OCI-LY7 (cell line): ENCODE data around the gene MACROD2. TPM values are rescaled to one million over a fixed set of nuclear protein-coding genes. Genes with fewer than 3 reads are reported as not detected.

Source experiments
- BruUV-seq: library from RNA; stranded (reverse); fragments of 400-500 nt; replicated peaks from 2 replicates; lab custom pipeline; 2021; lab: Mats Ljungman, UMichigan
- CTCF ChIA-PET: fragments of 300-600 bp; sonication (Branson Sonifier 250); formaldehyde crosslinking; loops from one replicate; lab custom pipeline; 2022; ENCODE audit warnings: antibody characterized with exemption; ENCODE audit not compliant: unreplicated experiment; lab: Charles Lee
- POLR2A ChIA-PET: fragments of 300-600 bp; sonication (Branson Sonifier 250); formaldehyde crosslinking; loops from one replicate; lab custom pipeline; 2022; ENCODE audit warnings: antibody characterized with exemption; lab: Charles Lee
- DNase-seq: peaks from one replicate; pipeline ENCODE4 v3.0.0-alpha.2; 2015; ENCODE audit warnings: low spot score
- H2AFZ ChIP-seq: fragments of 200-600 bp; sonication (generic), shearing (Covaris generic); 2 replicates; pipeline ENCODE4 v1.6.1; 2014; ENCODE audit warnings: mild to moderate bottlenecking, antibody characterized with exemption, low read length, moderate library complexity
- H3K27ac ChIP-seq: fragments of 200-600 bp; sonication (generic); 2 replicates; pipeline ENCODE4 v1.5.1; 2014; ENCODE audit warnings: mixed run types, low read depth, mild to moderate bottlenecking, moderate library complexity, low read length, inconsistent platforms; ENCODE audit not compliant: poor library complexity, severe bottlenecking
- H3K36me3 ChIP-seq: fragments of 200-600 bp; sonication (generic); 2 replicates; pipeline ENCODE4 v1.6.1; 2014; ENCODE audit warnings: mild to moderate bottlenecking, antibody characterized with exemption, low read length, moderate library complexity, mixed read lengths; ENCODE audit not compliant: insufficient read depth
- H3K4me1 ChIP-seq: fragments of 200-600 bp; sonication (generic); 2 replicates; pipeline ENCODE4 v1.5.1; 2014; ENCODE audit warnings: mild to moderate bottlenecking, low read length; ENCODE audit not compliant: insufficient read depth, poor library complexity, severe bottlenecking
- H3K4me2 ChIP-seq: fragments of 200-600 bp; sonication (generic); 2 replicates; pipeline ENCODE4 v1.6.1; 2014; ENCODE audit warnings: mild to moderate bottlenecking, low read length
- H3K4me3 ChIP-seq: fragments of 200-600 bp; sonication (generic); 2 replicates; pipeline ENCODE4 v1.5.1; 2014; ENCODE audit warnings: mild to moderate bottlenecking, low read depth, low read length; ENCODE audit not compliant: poor library complexity, severe bottlenecking
- H3K79me2 ChIP-seq: fragments of 200-600 bp; sonication (generic); 2 replicates; pipeline ENCODE4 v1.6.1; 2016; ENCODE audit warnings: low read depth, mild to moderate bottlenecking, low read length, moderate library complexity, mixed read lengths; ENCODE audit not compliant: insufficient read depth
- H3K9me2 ChIP-seq: fragments of 200-600 bp; sonication (generic); 2 replicates; pipeline ENCODE4 v1.6.1; 2016; ENCODE audit warnings: mild to moderate bottlenecking, low read length, mixed read lengths; ENCODE audit not compliant: insufficient read depth
- H3K9me3 ChIP-seq: fragments of 200-600 bp; sonication (generic); 2 replicates; pipeline ENCODE4 v1.6.1; 2014; ENCODE audit warnings: mild to moderate bottlenecking, mixed run types, low read length, mixed read lengths
- H4K20me1 ChIP-seq: fragments of 200-600 bp; sonication (generic); 2 replicates; pipeline ENCODE4 v1.6.1; 2014; ENCODE audit warnings: mild to moderate bottlenecking, antibody characterized with exemption, low read length, moderate library complexity, mixed read lengths; ENCODE audit not compliant: insufficient read depth
- CTCF ChIP-seq: fragments of 200-600 bp; sonication (generic); conservative IDR thresholded peaks from 2 replicates; pipeline ENCODE4 v1.5.1; 2014; ENCODE audit warnings: mild to moderate bottlenecking, antibody characterized with exemption, low read length, moderate library complexity, mixed read lengths
- EZH2phosphoT487 ChIP-seq: fragments of 200-600 bp; sonication (generic); IDR thresholded peaks from 2 replicates; pipeline ENCODE4 v1.6.1; 2018; ENCODE audit warnings: low read depth, borderline replicate concordance, mild to moderate bottlenecking, mixed run types, antibody characterized with exemption, low read length, moderate library complexity, mixed read lengths
- intact Hi-C: fragments of 100-400 bp; cut with micrococcal nuclease; formaldehyde crosslinking; loops from one replicate; pipeline ENCODE4 v1.10.0; 2022; ENCODE audit not compliant: unreplicated experiment
- total RNA-seq, 2 experiments: library from RNA; depleted of rRNA in 1 of 2; stranded (reverse); fragments of >200 nt in 1 of 2; shearing (Covaris generic) in 1 of 2; gene quantifications; 2 replicates each; pipeline ENCODE4 v1.2.3, GENCODE V29; 2014 to 2022

Gene MACROD2
- total RNA-seq, 2 experiments from 2014 or later, result 0.09 to 4.5 TPM

- Histone ChIP-seq H3K4me3 (no peak overlapping the region), H3K9me3 (0 out of 2 replicates have a peak, but pooled peaks cover 3% of the 10 kb centered on the region), H4K20me1 (no peaks in the 10 kb centered on the region), H3K9me2 (no peaks in the 10 kb centered on the region), H3K79me2 (no peaks in the 10 kb centered on the region), H3K4me2 (no peak overlapping the region), H2AFZ (no peak overlapping the region), H3K4me1 (no peaks in the 10 kb centered on the region), H3K36me3 (no peaks in the 10 kb centered on the region), H3K27ac (no peak overlapping the region)
- ChIA-PET POLR2A (interaction anchor here (0.6 kb wide), 1 partner anchor 61 kb away, joined by 3 read pairs; no protein-coding TSS in a partner anchor), CTCF (no interaction called here)
- intact Hi-C loops, result no loop called here
- TF ChIP-seq EZH2phosphoT487 (no peak), CTCF (no peak)
- no peak for DNase-seq
- BruUV-seq, result no TSS peak
Measured at GRCh38 chr20:14386726-14387125, 391.4 kb downstream of the MACROD2 start.

- ChIA-PET CTCF (no interaction called here), POLR2A (interaction anchor here (0.5 kb wide), 1 partner anchor 1499 kb away, joined by 3 read pairs; no protein-coding TSS in a partner anchor)
- BruUV-seq, result no TSS peak
- H3K4me2 ChIP-seq, result no peak overlapping the region
- no peak for TF ChIP-seq EZH2phosphoT487
- TF ChIP-seq CTCF, result no peak
- H3K79me2 ChIP-seq, result no peaks in the 10 kb centered on the region
- no peak overlapping the region for H3K27ac ChIP-seq
- intact Hi-C loops, result no loop called here
- H3K4me1 ChIP-seq, result no peaks in the 10 kb centered on the region
- no peak overlapping the region for H3K4me3 ChIP-seq
- DNase-seq, result no peak
- H3K36me3 ChIP-seq, result no peaks in the 10 kb centered on the region
- no peak overlapping the region for H2AFZ ChIP-seq
- H3K9me3 ChIP-seq, result no peaks in the 10 kb centered on the region
- H3K9me2 ChIP-seq, result no peaks in the 10 kb centered on the region
- no peaks in the 10 kb centered on the region for H4K20me1 ChIP-seq
Measured at GRCh38 chr20:14401479-14402138, 406.3 kb downstream of the MACROD2 start.

GRCh38 chr20:14404515-14404914 is 409.2 kb downstream of the MACROD2 start:
- no peaks in the 10 kb centered on the region for H4K20me1 ChIP-seq
- H3K4me3 ChIP-seq, result no peak overlapping the region
- H3K9me2 ChIP-seq, result no peaks in the 10 kb centered on the region
- DNase-seq, result no peak
- no peak for TF ChIP-seq CTCF
- TF ChIP-seq EZH2phosphoT487, result no peak
- ChIA-PET CTCF (no interaction called here), POLR2A (no interaction called here)
- H2AFZ ChIP-seq, result no peak overlapping the region
- intact Hi-C loops, result no loop called here
- H3K79me2 ChIP-seq, result no peaks in the 10 kb centered on the region
- H3K36me3 ChIP-seq, result no peaks in the 10 kb centered on the region
- H3K4me2 ChIP-seq, result no peak overlapping the region
- BruUV-seq, result no TSS peak
- no peaks in the 10 kb centered on the region for H3K9me3 ChIP-seq
- H3K27ac ChIP-seq, result no peak overlapping the region
- H3K4me1 ChIP-seq, result no peaks in the 10 kb centered on the region
